ENCODE data around the gene ANKH. TPM values are rescaled to one million over a fixed set of nuclear protein-coding genes. Genes with fewer than 3 reads are reported as not detected.

ANKH gene
- total and polyA plus RNA-seq, 12 donors: 4.8 to 45.6 (median 30.9) TPM

DNA sequence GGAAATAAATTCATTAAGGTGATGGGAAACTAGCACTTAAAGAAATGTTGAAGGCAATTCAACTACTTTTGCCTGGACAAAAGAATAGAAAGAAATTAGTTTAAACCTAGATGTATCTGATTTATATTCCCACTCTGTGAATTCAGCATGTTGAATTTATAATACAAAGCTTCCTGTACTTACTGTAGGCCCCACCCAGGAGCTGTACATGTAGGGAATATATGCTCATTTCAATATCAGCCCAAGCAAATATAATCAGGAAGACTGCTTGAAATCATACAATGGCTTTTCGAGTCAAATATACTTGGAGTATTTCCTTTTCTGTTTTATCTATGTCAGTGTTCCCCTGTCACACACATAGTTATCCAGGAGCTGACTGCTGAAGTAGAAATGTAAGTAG, 105.0 kb downstream of the ANKH start:
- Histone ChIP-seq H3K27me3 (no peaks in the 10 kb centered on the region), H3K36me3 (replicated peaks in 1 of 2) (no peaks in the 10 kb centered on the region), H3K27ac (no peak overlapping the region), H3K9me3 (replicated peaks in 1 of 3) (no peaks in the 10 kb centered on the region), H3K4me1 (replicated peaks in 1 of 2) (no peaks in the 10 kb centered on the region), H3K4me3 (no peak overlapping the region)
- WGBS, 4 donors: 70 to 84% (median 77%) methylated on average over 1 of the region's 1 CpG
- intact Hi-C loops (cut with DNase I): no loop called here
- no peak for DNase-seq
- no peak for TF ChIP-seq CTCF (IDR thresholded peaks at IDR 0.05)
- TF ChIP-seq POLR2A (IDR thresholded peaks at IDR 0.05): no peak

GRCh38 chr5:14765587-14765986, 106.0 kb downstream of the ANKH start:
- no peak for TF ChIP-seq CTCF (IDR thresholded peaks at IDR 0.05)
- TF ChIP-seq POLR2A (IDR thresholded peaks at IDR 0.05): no peak
- no peaks in the 10 kb centered on the region for H3K36me3 ChIP-seq (replicated peaks in 1 of 2)
- no peaks in the 10 kb centered on the region for H3K27me3 ChIP-seq
- H3K9me3 ChIP-seq (replicated peaks in 1 of 3): no peaks in the 10 kb centered on the region
- WGBS, 4 donors: 72 to 96% (median 78%) methylated on average over 3 of the region's 3 CpGs
- no peak overlapping the region for H3K27ac ChIP-seq
- no peak for DNase-seq
- H3K4me3 ChIP-seq: no peak overlapping the region
- H3K4me1 ChIP-seq (replicated peaks in 1 of 2): no peaks in the 10 kb centered on the region
- intact Hi-C loops (cut with DNase I): no loop called here

- TF ChIP-seq POLR2A (IDR thresholded peaks at IDR 0.05): no peak
- no peak for TF ChIP-seq CTCF (IDR thresholded peaks at IDR 0.05)
- Histone ChIP-seq H3K9me3 (replicated peaks in 1 of 3) (no peaks in the 10 kb centered on the region), H3K36me3 (replicated peaks in 1 of 2) (no peaks in the 10 kb centered on the region), H3K27ac (no peak overlapping the region), H3K4me3 (no peak overlapping the region), H3K27me3 (no peaks in the 10 kb centered on the region), H3K4me1 (replicated peaks in 1 of 2) (no peaks in the 10 kb centered on the region)
- WGBS, 4 donors: 90 to 94% (median 93%) methylated on average over 4 of the region's 4 CpGs
- intact Hi-C loops (cut with DNase I): no loop called here
- no peak for DNase-seq
Measured at GRCh38 chr5:14762549-14763216, 108.9 kb downstream of the ANKH start.

GRCh38 chr5:14760548-14761002, 111.0 kb downstream of the ANKH start:
- WGBS, 4 donors: 73 to 90% (median 86%) methylated on average over 2 to 4 of the region's 4 CpGs
- no peaks in the 10 kb centered on the region for H3K27me3 ChIP-seq
- DNase-seq: no peak
- no peaks in the 10 kb centered on the region for H3K36me3 ChIP-seq (replicated peaks in 1 of 2)
- H3K4me1 ChIP-seq (replicated peaks in 1 of 2): no peaks in the 10 kb centered on the region
- H3K9me3 ChIP-seq (replicated peaks in 1 of 3): no peaks in the 10 kb centered on the region
- no peak for TF ChIP-seq CTCF (IDR thresholded peaks at IDR 0.05)
- no peak for TF ChIP-seq POLR2A (IDR thresholded peaks at IDR 0.05)
- intact Hi-C loops (cut with DNase I): no loop called here
- no peak overlapping the region for H3K27ac ChIP-seq
- no peak overlapping the region for H3K4me3 ChIP-seq
